HEK293 (cell line): ENCODE data around the gene ERCC3.

Experiments used
- CTCF ChIP-seq: fragments of 450-650 bp; formaldehyde crosslinking; IDR thresholded peaks from 2 replicates; pipeline ENCODE4 v1.5.1; 2016; ENCODE audit warnings: missing biosample characterization, missing genetic modification characterization
- MZF1 ChIP-seq: fragments of 450-650 bp; formaldehyde crosslinking; IDR thresholded peaks from 2 replicates; pipeline ENCODE4 v1.5.1; 2017; ENCODE audit warnings: missing biosample characterization, missing genetic modification characterization, borderline replicate concordance
- ZNF16 ChIP-seq: fragments of 450-650 bp; formaldehyde crosslinking; IDR thresholded peaks from 2 replicates; pipeline ENCODE4 v1.5.1; 2016; ENCODE audit warnings: low read depth, missing biosample characterization, missing genetic modification characterization
- ZNF174 ChIP-seq: fragments of 450-650 bp; formaldehyde crosslinking; IDR thresholded peaks from 2 replicates; pipeline ENCODE4 v1.5.0; 2017; ENCODE audit warnings: missing biosample characterization, mild to moderate bottlenecking, missing genetic modification characterization
- ZNF354C ChIP-seq: fragments of 450-650 bp; formaldehyde crosslinking; IDR thresholded peaks from 2 replicates; pipeline ENCODE4 v1.5.1; 2016; ENCODE audit warnings: missing biosample characterization, missing genetic modification characterization, low read depth, borderline replicate concordance
- ZNF518A ChIP-seq: fragments of 450-650 bp; formaldehyde crosslinking; conservative IDR thresholded peaks from 2 replicates; pipeline ENCODE4 v1.5.1; 2016; ENCODE audit warnings: low read depth, missing biosample characterization, missing genetic modification characterization
- ZNF792 ChIP-seq: fragments of 450-650 bp; formaldehyde crosslinking; IDR thresholded peaks from 2 replicates; pipeline ENCODE4 v1.5.1; 2016; ENCODE audit warnings: missing biosample characterization, missing genetic modification characterization

- TF ChIP-seq ZNF16 (tag by site-specific recombination) (no peak), CTCF (no peak), ZNF354C (no peak), ZNF174 (tag by site-specific recombination) (no peak), MZF1 (tag by site-specific recombination) (no peak), ZNF792 (tag by site-specific recombination) (no peak), ZNF518A (tag by site-specific recombination) (no peak)
Observed at GRCh38 chr2:127235082-127235702, 58.8 kb downstream of the ERCC3 start.
